ENCODE results near the gene USP31. TPM values are rescaled to one million over a fixed set of nuclear protein-coding genes. Genes with fewer than 3 reads are reported as not detected.

The USP31 gene
- total RNA-seq, 1 experiment from 2014 or later = 6.7 TPM

DNA sequence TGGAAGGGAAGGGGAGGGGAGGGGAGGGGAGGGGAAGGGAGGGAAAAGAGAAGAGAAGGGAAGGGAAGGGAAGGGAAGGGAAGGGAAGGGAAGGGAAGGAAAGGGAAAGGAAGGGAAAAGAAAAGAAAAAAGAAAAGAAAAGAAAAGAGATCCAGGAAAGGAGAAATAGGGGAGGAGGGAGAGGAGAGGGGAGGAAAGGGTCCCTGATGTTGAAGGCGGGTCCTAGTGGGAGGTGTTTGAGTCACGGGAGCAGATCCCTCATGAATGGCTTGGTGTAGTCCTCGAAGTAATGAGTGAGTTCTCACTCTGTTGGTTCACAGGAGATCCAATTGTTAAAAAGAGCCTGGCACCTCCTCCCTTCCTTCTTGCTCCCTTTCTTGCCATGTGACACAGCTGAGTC is 6.9 kb upstream of the USP31 start:
- no peaks in the 10 kb centered on the region for H3K9me3 ChIP-seq (ENCODE audit: low read length)
- H3K27me3 ChIP-seq (ENCODE audit: low read length) = no peaks in the 10 kb centered on the region

DNA sequence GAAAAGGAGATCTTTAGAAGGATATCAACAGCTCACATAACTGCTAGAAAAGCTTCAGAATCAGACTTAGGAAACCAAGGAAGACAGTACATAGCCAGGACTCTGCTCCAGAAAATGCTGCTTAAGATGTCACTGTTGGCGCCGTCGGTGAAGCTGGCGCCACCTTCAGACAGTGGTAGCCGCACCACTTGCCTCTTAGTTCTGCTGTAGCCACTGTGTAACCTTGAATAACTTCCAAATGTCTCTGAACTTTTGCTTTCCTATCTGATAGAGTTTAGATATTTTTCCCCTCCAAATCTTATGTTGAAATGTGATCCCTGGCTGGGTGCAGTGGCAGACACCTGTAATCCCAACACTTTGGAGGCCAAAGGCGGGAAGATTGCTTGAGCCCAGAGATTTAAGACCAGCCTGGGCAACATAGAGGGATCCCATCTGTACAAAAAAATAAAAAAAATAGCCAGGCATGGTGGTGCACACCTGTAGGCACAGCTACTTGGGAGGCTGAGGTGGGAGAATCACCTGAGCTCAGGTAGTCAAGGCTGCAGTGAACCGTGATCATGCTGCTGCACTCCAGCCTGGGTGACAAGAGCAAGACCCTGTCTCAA is 6.3 kb upstream of the USP31 start:
- Histone ChIP-seq H3K36me3 (ENCODE audit: low read depth, low read length) (no peaks in the 10 kb centered on the region), H2AFZ (ENCODE audit: low read length) (peak overlapping the region; percentile 53; the same call in 1 of the 2 replicates), H3K27ac (ENCODE audit: low read length) (no peak overlapping the region), H3K79me2 (ENCODE audit: low read length) (no peaks in the 10 kb centered on the region), H3K9me2 (replicated peaks; ENCODE audit: low read length) (no peaks in the 10 kb centered on the region), H3K4me2 (ENCODE audit: low read length) (no peak overlapping the region), H3K4me1 (ENCODE audit: insufficient read depth, low read length) (no peaks in the 10 kb centered on the region), H3K9me3 (ENCODE audit: low read length) (no peaks in the 10 kb centered on the region), H3K9ac (ENCODE audit: low read length) (no peak overlapping the region), H3K4me3 (ENCODE audit: low read length) (no peak overlapping the region), H3K27me3 (ENCODE audit: low read length) (no peaks in the 10 kb centered on the region), H4K20me1 (ENCODE audit: low read length) (no peaks in the 10 kb centered on the region), H3F3A (ENCODE audit: low read length, unreplicated experiment) (no peaks in the 10 kb centered on the region)
- ATAC-seq = peak; percentile 24; the same call in 1 of the 2 replicates
- BruUV-seq (replicated peaks) = no TSS peak
- peak; percentile 61 for TF ChIP-seq CTCF (conservative IDR thresholded peaks at IDR 0.05; ENCODE audit: low read depth, low read length)
- no peak for TF ChIP-seq EZH2phosphoT487 (IDR thresholded peaks at IDR 0.05; ENCODE audit: borderline replicate concordance, low read length)
- TF ChIP-seq EZH2 (IDR thresholded peaks at IDR 0.05; ENCODE audit: low read length, unreplicated experiment) = no peak
- ChIA-PET CTCF (no interaction called here), POLR2A (ENCODE audit: unreplicated experiment) (no interaction called here)
- intact Hi-C loops (cut with micrococcal nuclease) = no loop called here
- peak; percentile 37 for DNase-seq

More for the DNA sequence above, 6.9 kb upstream of the USP31 start:
- TF ChIP-seq EZH2 (IDR thresholded peaks at IDR 0.05; ENCODE audit: low read length, unreplicated experiment) = no peak
- no peak for TF ChIP-seq EZH2phosphoT487 (IDR thresholded peaks at IDR 0.05; ENCODE audit: borderline replicate concordance, low read length)
- no peak for TF ChIP-seq CTCF (conservative IDR thresholded peaks at IDR 0.05; ENCODE audit: low read depth, low read length)
- H4K20me1 ChIP-seq (ENCODE audit: low read length) = no peaks in the 10 kb centered on the region
- H3K79me2 ChIP-seq (ENCODE audit: low read length) = no peaks in the 10 kb centered on the region
- no peaks in the 10 kb centered on the region for H3K36me3 ChIP-seq (ENCODE audit: low read depth, low read length)
- H2AFZ ChIP-seq (ENCODE audit: low read length) = no peak overlapping the region
- H3K4me3 ChIP-seq (ENCODE audit: low read length) = no peak overlapping the region
- no peak for DNase-seq
- ATAC-seq = no peak
- H3K4me2 ChIP-seq (ENCODE audit: low read length) = no peak overlapping the region
- H3K9me2 ChIP-seq (replicated peaks; ENCODE audit: low read length) = no peaks in the 10 kb centered on the region
- no peaks in the 10 kb centered on the region for H3F3A ChIP-seq (ENCODE audit: low read length, unreplicated experiment)
- no peak overlapping the region for H3K9ac ChIP-seq (ENCODE audit: low read length)
- ChIA-PET CTCF (no interaction called here), POLR2A (ENCODE audit: unreplicated experiment) (no interaction called here)
- no peak overlapping the region for H3K27ac ChIP-seq (ENCODE audit: low read length)
- BruUV-seq (replicated peaks) = no TSS peak
- H3K4me1 ChIP-seq (ENCODE audit: insufficient read depth, low read length) = no peaks in the 10 kb centered on the region
- intact Hi-C loops (cut with micrococcal nuclease) = no loop called here

DNA sequence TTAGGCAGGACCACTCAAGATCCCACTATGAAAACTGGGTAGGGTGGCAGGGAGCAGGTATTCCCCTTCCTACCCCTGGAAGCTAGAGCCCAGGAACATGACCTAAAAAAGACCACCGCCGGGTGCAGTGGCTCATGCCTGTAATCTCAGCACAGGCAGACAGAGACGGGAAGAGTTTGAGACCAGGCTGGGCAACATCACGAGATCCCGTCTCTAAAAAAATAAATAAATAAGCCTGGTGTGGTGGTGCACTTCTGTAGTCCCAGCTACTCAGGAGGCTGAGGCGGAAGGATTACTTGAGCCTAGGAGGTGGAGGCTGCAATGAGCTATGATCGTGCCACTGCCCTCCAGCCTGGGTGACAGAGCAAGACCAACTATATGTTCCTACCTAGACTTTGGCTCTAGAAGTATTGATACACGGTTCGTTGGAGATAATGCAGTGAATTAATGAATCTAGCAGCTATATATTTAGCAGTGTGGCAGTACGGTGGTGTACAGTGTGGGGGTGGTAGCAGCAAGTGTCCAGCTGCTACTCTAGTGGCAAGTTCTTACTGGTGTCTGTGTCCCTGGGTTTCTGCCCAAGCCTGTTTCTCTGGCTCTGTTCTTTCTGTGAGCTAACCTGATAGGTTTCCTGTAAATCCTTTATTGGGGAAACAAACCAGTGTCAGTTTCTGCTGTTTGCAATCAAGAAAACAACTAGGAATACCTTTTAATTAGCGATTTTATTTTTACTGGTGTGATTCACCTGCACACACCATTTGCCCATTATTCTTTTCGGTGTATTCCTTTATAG is 3.3 kb upstream of the USP31 start:
- H3K27me3 ChIP-seq (ENCODE audit: low read length) = no peaks in the 10 kb centered on the region
- CTCF ChIA-PET = no interaction called here
- H3K4me3 ChIP-seq (ENCODE audit: low read length) = no peak overlapping the region
- H3K4me1 ChIP-seq (ENCODE audit: insufficient read depth, low read length) = peaks cover 5% of the 10 kb centered on the region; the same call in 1 of the 2 replicates
- no peak overlapping the region for H3K4me2 ChIP-seq (ENCODE audit: low read length)
- DNase-seq (no peak), ATAC-seq (no peak)
- H3K79me2 ChIP-seq (ENCODE audit: low read length) = peaks cover 10% of the 10 kb centered on the region
- H3K9me3 ChIP-seq (ENCODE audit: low read length) = no peaks in the 10 kb centered on the region
- intact Hi-C loops (cut with micrococcal nuclease) = no loop called here
- no peaks in the 10 kb centered on the region for H3K9me2 ChIP-seq (replicated peaks; ENCODE audit: low read length)
- no peaks in the 10 kb centered on the region for H3K36me3 ChIP-seq (ENCODE audit: low read depth, low read length)
- H2AFZ ChIP-seq (ENCODE audit: low read length) = no peak overlapping the region
- no TSS peak for BruUV-seq (replicated peaks)
- POLR2A ChIA-PET (ENCODE audit: unreplicated experiment) = no interaction called here
- no peaks in the 10 kb centered on the region for H4K20me1 ChIP-seq (ENCODE audit: low read length)
- H3K9ac ChIP-seq (ENCODE audit: low read length) = no peak overlapping the region
- TF ChIP-seq CTCF (conservative IDR thresholded peaks at IDR 0.05; ENCODE audit: low read depth, low read length) = no peak
- H3K27ac ChIP-seq (ENCODE audit: low read length) = no peak overlapping the region
- no peaks in the 10 kb centered on the region for H3F3A ChIP-seq (ENCODE audit: low read length, unreplicated experiment)
